ENCODE measurements around the gene TMEM154. TPM values are rescaled to one million over a fixed set of nuclear protein-coding genes. Genes with fewer than 3 reads are reported as not detected.

The TMEM154 gene
- total RNA-seq, 1 experiment from 2014 or later, result 8.1 TPM

Other genes starting within 250 kb of the TMEM154 start
- 16.0 and 18.1 TPM in 2 replicates for gene FBXW7, start 143.9 kb downstream of the TMEM154 start, total RNA-seq (2014; rRNA removed; shearing (Covaris generic))
- 0.30 TPM in 1 of 2 replicates, not detected in the other for gene TIGD4, start 99.7 kb upstream of the TMEM154 start, total RNA-seq (2014; rRNA removed; shearing (Covaris generic))
- 41.6 and 44.8 TPM in 2 replicates for gene ARFIP1, start 100.0 kb upstream of the TMEM154 start, total RNA-seq (2014; rRNA removed; shearing (Covaris generic))